Measurements from ENCODE around the gene KLC1. TPM values are rescaled to one million over a fixed set of nuclear protein-coding genes. Genes with fewer than 3 reads are reported as not detected.
"Not testable (repeated sequence)": the region's sequence is repeated elsewhere in the genome, so short reads cannot be mapped to it uniquely, and the experiment has no call there.

KLC1 gene
- total RNA-seq, 6 experiments from 2014 or later = 179 to 204 (median 189) TPM

GRCh38 chr14:103687712-103688111, 58.7 kb downstream of the KLC1 start:
- TF ChIP-seq CTCF (IDR thresholded peaks at IDR 0.05) = no peak
- no peak for DNase-seq
- no peaks in the 10 kb centered on the region for H3K9me3 Mint-ChIP-seq
- H3K4me1 Mint-ChIP-seq (ENCODE audit: low read depth) = peaks cover 11% of the 10 kb centered on the region
- peaks cover 28% of the 10 kb centered on the region; the same call in 1 of the 2 replicates for H3K36me3 Mint-ChIP-seq (ENCODE audit: low read depth)
- no peak overlapping the region for H3K27ac Mint-ChIP-seq
- peaks cover 3% of the 10 kb centered on the region for H3K27me3 Mint-ChIP-seq (ENCODE audit: insufficient read depth)
- H3K4me3 Mint-ChIP-seq = no peak overlapping the region

- peak overlapping the region; percentile 45; the same call in 1 of the 2 replicates for H3K27ac Mint-ChIP-seq
- no peak overlapping the region for H3K4me3 Mint-ChIP-seq
- no peak for DNase-seq
- H3K9me3 Mint-ChIP-seq = no peaks in the 10 kb centered on the region
- TF ChIP-seq CTCF (IDR thresholded peaks at IDR 0.05) = no peak
- H3K36me3 Mint-ChIP-seq (ENCODE audit: low read depth) = peaks cover 28% of the 10 kb centered on the region; the same call in 1 of the 2 replicates
- peaks cover 3% of the 10 kb centered on the region for H3K27me3 Mint-ChIP-seq (ENCODE audit: insufficient read depth)
- peaks cover 11% of the 10 kb centered on the region for H3K4me1 Mint-ChIP-seq (ENCODE audit: low read depth)
Measured at GRCh38 chr14:103688441-103688840, 59.4 kb downstream of the KLC1 start.

- H3K9me3 Mint-ChIP-seq = no peaks in the 10 kb centered on the region
- H3K36me3 Mint-ChIP-seq (ENCODE audit: low read depth) = peaks cover 28% of the 10 kb centered on the region; the same call in 1 of the 2 replicates
- no peak overlapping the region for H3K4me3 Mint-ChIP-seq
Measured at GRCh38 chr14:103688906-103689902, 60.2 kb downstream of the KLC1 start.

GRCh38 chr14:103690332-103690731, 61.3 kb downstream of the KLC1 start:
- H3K27me3 Mint-ChIP-seq (ENCODE audit: insufficient read depth) = no peaks in the 10 kb centered on the region; the same call in none of the 2 replicates
- no peak for DNase-seq
- H3K4me3 Mint-ChIP-seq = no peak overlapping the region
- no peak for TF ChIP-seq CTCF (IDR thresholded peaks at IDR 0.05)
- peaks cover 26% of the 10 kb centered on the region; the same call in 1 of the 2 replicates for H3K36me3 Mint-ChIP-seq (ENCODE audit: low read depth)
- H3K9me3 Mint-ChIP-seq = no peaks in the 10 kb centered on the region
- peak overlapping the region; percentile 10; the same call in 1 of the 2 replicates for H3K27ac Mint-ChIP-seq
- H3K4me1 Mint-ChIP-seq (ENCODE audit: low read depth) = peaks cover 11% of the 10 kb centered on the region

More at GRCh38 chr14:103688906-103689902, 60.2 kb downstream of the KLC1 start:
- no peak for DNase-seq
- Mint-ChIP-seq H3K4me1 (ENCODE audit: low read depth) (peaks cover 11% of the 10 kb centered on the region), H3K27me3 (ENCODE audit: insufficient read depth) (no peaks in the 10 kb centered on the region; the same call in none of the 2 replicates), H3K27ac (peak overlapping the region; percentile 45; the same call in 1 of the 2 replicates)
- TF ChIP-seq CTCF (IDR thresholded peaks at IDR 0.05) = no peak

GRCh38 chr14:103691655-103692054, 62.6 kb downstream of the KLC1 start:
- H3K9me3 Mint-ChIP-seq; H3K27ac Mint-ChIP-seq; H3K27me3 Mint-ChIP-seq (ENCODE audit: insufficient read depth); DNase-seq; H3K4me3 Mint-ChIP-seq: not testable (repeated sequence)
- H3K4me1 Mint-ChIP-seq (ENCODE audit: low read depth) = peaks cover 18% of the 10 kb centered on the region
- peaks cover 18% of the 10 kb centered on the region; the same call in 1 of the 2 replicates for H3K36me3 Mint-ChIP-seq (ENCODE audit: low read depth)

- H3K27me3 Mint-ChIP-seq (ENCODE audit: insufficient read depth) = peaks cover 2% of the 10 kb centered on the region
- TF ChIP-seq CTCF (IDR thresholded peaks at IDR 0.05) = no peak
- peaks cover 20% of the 10 kb centered on the region for H3K4me1 Mint-ChIP-seq (ENCODE audit: low read depth)
- no peak overlapping the region for H3K27ac Mint-ChIP-seq
- no peak overlapping the region for H3K4me3 Mint-ChIP-seq
- H3K36me3 Mint-ChIP-seq (ENCODE audit: low read depth) = peaks cover 20% of the 10 kb centered on the region; the same call in 1 of the 2 replicates
- no peak for DNase-seq
- no peaks in the 10 kb centered on the region for H3K9me3 Mint-ChIP-seq
Measured at GRCh38 chr14:103692159-103692558, 63.1 kb downstream of the KLC1 start.

Measured in HFFc6 (cell line).